HepG2 (cell line): Measurements from ENCODE around the gene DCLK1. TPM values are rescaled to one million over a fixed set of nuclear protein-coding genes. Genes with fewer than 3 reads are reported as not detected.

ENCODE experiments used
- ATAC-seq: fragments of 200-7000 bp; cut with Tn5 transposase; 3 replicates; pipeline ENCODE4 v1.9.1; 2020; ENCODE audit warnings: mild to moderate bottlenecking, moderate library complexity
- BruUV-seq: library from RNA; stranded (reverse); fragments of 400-500 nt; replicated peaks from 2 replicates; lab custom pipeline; 2021; lab: Mats Ljungman, UMichigan
- CTCF ChIA-PET: fragments of 300-600 bp; formaldehyde crosslinking; extraction: SDS; loops from one replicate; lab custom pipeline; 2021; ENCODE audit warnings: low total read pairs, inconsistent platforms, low intra/inter-chr PET ratio; lab: Yijun Ruan, JAX
- POLR2A ChIA-PET: fragments of 350-600 bp; sonication (Branson Sonifier 250); formaldehyde crosslinking; loops from one replicate; lab custom pipeline; 2020; ENCODE audit warnings: antibody characterized with exemption, inconsistent platforms; lab: Yijun Ruan, JAX
- DNase-seq: peaks from one replicate; pipeline ENCODE4 v3.0.0-alpha.2; 2015; ENCODE audit warnings: low spot score
- FAIRE-seq: peaks from 3 replicates; lab custom pipeline; 2011; peaks lifted over from hg19 to GRCh38; lab: Jason Lieb, UNC
- H2AFZ ChIP-seq: one replicate; pipeline ENCODE4 v1.6.1; 2011; ENCODE audit warnings: low read length, inconsistent platforms
- H3K27ac ChIP-seq: fragments of 300-600 bp; 3 replicates; pipeline ENCODE4 v1.8.0; 2011; ENCODE audit warnings: mixed run types, mild to moderate bottlenecking, mixed read lengths, low read length, inconsistent platforms; ENCODE audit not compliant: insufficient read depth; ENCODE audit errors: extremely low read length
- H3K27me3 ChIP-seq, 2 experiments: fragments of 200-600 bp in 1 of 2; 2 replicates in 1 of 2; 3 replicates in 1 of 2; pipeline versions ENCODE4 v1.6.0 to v1.8.0; 2011; ENCODE audit warnings: low read length in 2 of 2, mild to moderate bottlenecking in 2 of 2, moderate library complexity in 2 of 2, inconsistent platforms in 1 of 2; ENCODE audit not compliant: insufficient read depth in 2 of 2, control insufficient read depth in 1 of 2
- H3K36me3 ChIP-seq, 2 experiments: fragments of 200-600 bp in 1 of 2; replicated peaks in 1 of 2; 2 replicates in 1 of 2; 3 replicates in 1 of 2; pipeline versions ENCODE4 v1.5.1 to v1.8.0; 2011; ENCODE audit warnings: low read length in 2 of 2, inconsistent platforms in 1 of 2; ENCODE audit not compliant: insufficient read depth in 2 of 2, control insufficient read depth in 1 of 2
- H3K4me1 ChIP-seq: 2 replicates; pipeline ENCODE4 v1.5.1; 2012; ENCODE audit warnings: low read length, inconsistent platforms; ENCODE audit not compliant: insufficient read depth
- H3K4me2 ChIP-seq: 2 replicates; pipeline ENCODE4 v1.6.0; 2011; ENCODE audit warnings: low read depth, low read length, inconsistent platforms
- H3K4me3 ChIP-seq, 3 experiments: fragments of 200-600 bp in 1 of 3; sonication (generic), shearing (Covaris generic) in 1 of 3; replicated peaks in 1 of 3; 2 replicates each; pipeline ENCODE4 v1.5.1; 2011 to 2016; ENCODE audit warnings: low read length in 3 of 3, inconsistent platforms in 2 of 3, low read depth in 2 of 3, mild to moderate bottlenecking in 2 of 3, control low read depth in 1 of 3, mixed read lengths in 1 of 3; ENCODE audit not compliant: insufficient read depth in 1 of 3
- H3K79me2 ChIP-seq: one replicate; pipeline ENCODE4 v1.6.1; 2011; ENCODE audit warnings: low read length, inconsistent platforms; ENCODE audit not compliant: insufficient read depth
- H3K9ac ChIP-seq: 2 replicates; pipeline ENCODE4 v1.6.0; 2011; ENCODE audit warnings: mild to moderate bottlenecking, low read depth, low read length, inconsistent platforms; ENCODE audit not compliant: insufficient read depth
- H3K9me3 ChIP-seq: 2 replicates; pipeline ENCODE4 v1.5.1; 2012; ENCODE audit warnings: mild to moderate bottlenecking, low read length
- H4K20me1 ChIP-seq: 2 replicates; pipeline ENCODE4 v1.6.0; 2011; ENCODE audit warnings: inconsistent platforms, mild to moderate bottlenecking, low read length, moderate library complexity; ENCODE audit not compliant: insufficient read depth
- RBM39 ChIP-seq: fragments of 200-400 bp; formaldehyde crosslinking; IDR thresholded peaks from one replicate; pipeline ENCODE4 v1.6.1; 2018; ENCODE audit warnings: antibody characterized with exemption, mild to moderate bottlenecking, low read depth, low read length; ENCODE audit not compliant: poor library complexity, severe bottlenecking
- ZIK1 ChIP-seq: sonication (generic); formaldehyde crosslinking; IDR thresholded peaks from 2 replicates; pipeline ENCODE4 v1.5.0; 2020; ENCODE audit warnings: mild to moderate bottlenecking, low read depth, missing genetic modification reagents, borderline replicate concordance
- ZNF773 ChIP-seq: sonication (generic); formaldehyde crosslinking; IDR thresholded peaks from 2 replicates; pipeline ENCODE4 v1.4.0; 2020; ENCODE audit warnings: missing genetic modification reagents, borderline replicate concordance
- WGBS: methylation state at CpG from one replicate; pipeline ENCODE4 v1.1.6; 2017; ENCODE audit warnings: low lambda C conversion rate; 5-methylcytosine and 5-hydroxymethylcytosine counted together
- in situ Hi-C: cut with HindIII; loops from 2 replicates; pipeline ENCODE4 v1.10.0; 2017; ENCODE audit warnings: low pct_unique_long_range_greater_than_20kb; ENCODE audit not compliant: extremely low pct_ligation_motif_present
- intact Hi-C: fragments of 100-400 bp; cut with micrococcal nuclease; formaldehyde crosslinking; loops from one replicate; pipeline ENCODE4 v1.10.0; 2022; ENCODE audit not compliant: unreplicated experiment
- polyA plus RNA-seq, 8 experiments: library from polyadenylated mRNA; depleted of rRNA in 3 of 8; stranded (reverse) in 7 of 8; unstranded in 1 of 8; fragments of >200 nt; fragmentation: Illumina TruSeq in 4 of 8; extraction: Trizol in 4 of 8; gene quantifications; 2 replicates each; pipeline versions ENCODE4 v1.2.1 to v1.2.3, GENCODE V29; 2011 to 2016; ENCODE audit warnings: low read depth in 4 of 8, missing spikeins in 1 of 8, mixed read lengths in 1 of 8; ENCODE audit not compliant: insufficient read depth in 1 of 8
- total RNA-seq, 5 experiments: library from RNA; depleted of rRNA; stranded (reverse); fragments of >200 nt; fragmentation: Illumina TruSeq; extraction: Trizol; gene quantifications; 2 replicates each; pipeline ENCODE4 v1.2.3, GENCODE V29; 2016; ENCODE audit warnings: low read depth in 1 of 5
- TF ChIP-seq, protein P1 (sequence below), 2 experiments: fragments of 450-650 bp in 1 of 2; sonication (generic) in 1 of 2; formaldehyde crosslinking in 1 of 2; IDR thresholded peaks; 2 replicates each; pipeline versions ENCODE4 v1.6.1 to v1.8.0; 2016 to 2022; ENCODE audit warnings: antibody characterized with exemption in 1 of 2, mild to moderate bottlenecking in 1 of 2, missing genetic modification reagents in 1 of 2

Gene DCLK1
- total and polyA plus RNA-seq, 2 of the 13 experiments (the other 11 are each of a cell fraction or from before 2014, with no cell fraction given), result not detected

DNA sequence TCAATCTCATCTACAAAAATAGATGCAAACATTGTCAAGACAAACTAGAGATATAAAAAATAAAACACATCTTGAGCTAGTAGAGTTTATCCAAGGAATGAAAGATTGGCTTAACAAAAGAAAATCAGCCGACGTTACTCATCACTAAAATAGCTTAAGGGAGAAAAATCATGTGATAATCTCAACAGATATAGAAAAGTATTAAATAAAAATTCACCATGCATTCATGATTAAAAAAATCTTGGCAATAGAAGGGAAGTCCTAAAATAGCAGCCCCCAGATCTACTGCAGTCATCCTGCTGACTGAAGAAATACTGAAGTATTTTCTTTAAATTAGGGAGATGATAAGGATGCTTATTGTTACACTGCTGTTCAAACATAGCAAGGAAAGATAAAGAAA, 12.6 kb upstream of the DCLK1 start:
- 38% methylated on average over 2 of the region's 2 CpGs for WGBS
- H3K36me3 ChIP-seq, result no peaks in the 10 kb centered on the region
- H3K4me1 ChIP-seq, result no peaks in the 10 kb centered on the region
- TF ChIP-seq RBM39, result no peak
- TF ChIP-seq ZNF773 (CRISPR knock-in tag), result no peak
- no peak for TF ChIP-seq ZIK1
- TF ChIP-seq, protein P1, sequence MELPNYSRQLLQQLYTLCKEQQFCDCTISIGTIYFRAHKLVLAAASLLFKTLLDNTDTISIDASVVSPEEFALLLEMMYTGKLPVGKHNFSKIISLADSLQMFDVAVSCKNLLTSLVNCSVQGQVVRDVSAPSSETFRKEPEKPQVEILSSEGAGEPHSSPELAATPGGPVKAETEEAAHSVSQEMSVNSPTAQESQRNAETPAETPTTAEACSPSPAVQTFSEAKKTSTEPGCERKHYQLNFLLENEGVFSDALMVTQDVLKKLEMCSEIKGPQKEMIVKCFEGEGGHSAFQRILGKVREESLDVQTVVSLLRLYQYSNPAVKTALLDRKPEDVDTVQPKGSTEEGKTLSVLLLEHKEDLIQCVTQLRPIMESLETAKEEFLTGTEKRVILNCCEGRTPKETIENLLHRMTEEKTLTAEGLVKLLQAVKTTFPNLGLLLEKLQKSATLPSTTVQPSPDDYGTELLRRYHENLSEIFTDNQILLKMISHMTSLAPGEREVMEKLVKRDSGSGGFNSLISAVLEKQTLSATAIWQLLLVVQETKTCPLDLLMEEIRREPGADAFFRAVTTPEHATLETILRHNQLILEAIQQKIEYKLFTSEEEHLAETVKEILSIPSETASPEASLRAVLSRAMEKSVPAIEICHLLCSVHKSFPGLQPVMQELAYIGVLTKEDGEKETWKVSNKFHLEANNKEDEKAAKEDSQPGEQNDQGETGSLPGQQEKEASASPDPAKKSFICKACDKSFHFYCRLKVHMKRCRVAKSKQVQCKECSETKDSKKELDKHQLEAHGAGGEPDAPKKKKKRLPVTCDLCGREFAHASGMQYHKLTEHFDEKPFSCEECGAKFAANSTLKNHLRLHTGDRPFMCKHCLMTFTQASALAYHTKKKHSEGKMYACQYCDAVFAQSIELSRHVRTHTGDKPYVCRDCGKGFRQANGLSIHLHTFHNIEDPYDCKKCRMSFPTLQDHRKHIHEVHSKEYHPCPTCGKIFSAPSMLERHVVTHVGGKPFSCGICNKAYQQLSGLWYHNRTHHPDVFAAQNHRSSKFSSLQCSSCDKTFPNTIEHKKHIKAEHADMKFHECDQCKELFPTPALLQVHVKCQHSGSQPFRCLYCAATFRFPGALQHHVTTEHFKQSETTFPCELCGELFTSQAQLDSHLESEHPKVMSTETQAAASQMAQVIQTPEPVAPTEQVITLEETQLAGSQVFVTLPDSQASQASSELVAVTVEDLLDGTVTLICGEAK (IDR thresholded peaks at IDR 0.05), result no peak
- TF ChIP-seq, protein P1 (CRISPR knock-in tag; IDR thresholded peaks at IDR 0.05), result no peak
- no peak overlapping the region for H3K4me2 ChIP-seq
- in situ Hi-C loops, result no loop called here
- no peak overlapping the region for H2AFZ ChIP-seq
- H3K27ac ChIP-seq, result no peak overlapping the region
- no peak for ATAC-seq
- BruUV-seq, result no TSS peak
- no peak for FAIRE-seq
- ChIA-PET POLR2A (no interaction called here), CTCF (no interaction called here)
- intact Hi-C loops, result no loop called here
- H4K20me1 ChIP-seq, result no peaks in the 10 kb centered on the region
- no peaks in the 10 kb centered on the region for H3K9me3 ChIP-seq
- no peak for DNase-seq
- H3K9ac ChIP-seq, result no peak overlapping the region
- no peak overlapping the region for H3K4me3 ChIP-seq
- no peaks in the 10 kb centered on the region for H3K27me3 ChIP-seq
- H3K79me2 ChIP-seq, result no peaks in the 10 kb centered on the region
